ENCODE measurements around the gene ADAM19. TPM values are rescaled to one million over a fixed set of nuclear protein-coding genes. Genes with fewer than 3 reads are reported as not detected.

The ADAM19 gene
- total RNA-seq, 1 donor from 2014 or later = 4.9 TPM

GRCh38 chr5:157554179-157555036 lies 21.2 kb downstream of the ADAM19 start:
- Histone ChIP-seq H3K4me1 (peaks cover 32% of the 10 kb centered on the region), H3K9me3 (no peaks in the 10 kb centered on the region), H3K36me3 (no peaks in the 10 kb centered on the region), H3K27ac (peak overlapping the region; percentile 27), H3K4me3 (no peak overlapping the region), H3K27me3 (no peaks in the 10 kb centered on the region)
- DNase-seq (ENCODE audit: extremely low spot score in 2 of 2) = no peak
- TF ChIP-seq POLR2AphosphoS5 (IDR thresholded peaks at IDR 0.05; ENCODE audit: insufficient read depth in 1 of 2, low read depth in 1 of 2) (no peak), POLR2A (IDR thresholded peaks at IDR 0.05) (no peak)
- TF ChIP-seq, protein P1, sequence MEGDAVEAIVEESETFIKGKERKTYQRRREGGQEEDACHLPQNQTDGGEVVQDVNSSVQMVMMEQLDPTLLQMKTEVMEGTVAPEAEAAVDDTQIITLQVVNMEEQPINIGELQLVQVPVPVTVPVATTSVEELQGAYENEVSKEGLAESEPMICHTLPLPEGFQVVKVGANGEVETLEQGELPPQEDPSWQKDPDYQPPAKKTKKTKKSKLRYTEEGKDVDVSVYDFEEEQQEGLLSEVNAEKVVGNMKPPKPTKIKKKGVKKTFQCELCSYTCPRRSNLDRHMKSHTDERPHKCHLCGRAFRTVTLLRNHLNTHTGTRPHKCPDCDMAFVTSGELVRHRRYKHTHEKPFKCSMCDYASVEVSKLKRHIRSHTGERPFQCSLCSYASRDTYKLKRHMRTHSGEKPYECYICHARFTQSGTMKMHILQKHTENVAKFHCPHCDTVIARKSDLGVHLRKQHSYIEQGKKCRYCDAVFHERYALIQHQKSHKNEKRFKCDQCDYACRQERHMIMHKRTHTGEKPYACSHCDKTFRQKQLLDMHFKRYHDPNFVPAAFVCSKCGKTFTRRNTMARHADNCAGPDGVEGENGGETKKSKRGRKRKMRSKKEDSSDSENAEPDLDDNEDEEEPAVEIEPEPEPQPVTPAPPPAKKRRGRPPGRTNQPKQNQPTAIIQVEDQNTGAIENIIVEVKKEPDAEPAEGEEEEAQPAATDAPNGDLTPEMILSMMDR (IDR thresholded peaks at IDR 0.05) = no peak
- intact Hi-C loops (cut with DNase I) = no loop called here

- Histone ChIP-seq H3K36me3 (no peaks in the 10 kb centered on the region), H3K4me1 (peaks cover 40% of the 10 kb centered on the region), H3K27me3 (no peaks in the 10 kb centered on the region), H3K27ac (no peak overlapping the region), H3K4me3 (no peak overlapping the region), H3K9me3 (no peaks in the 10 kb centered on the region)
- TF ChIP-seq POLR2AphosphoS5 (IDR thresholded peaks at IDR 0.05; ENCODE audit: insufficient read depth in 1 of 2, low read depth in 1 of 2) (no peak), POLR2A (IDR thresholded peaks at IDR 0.05) (no peak)
- TF ChIP-seq, protein P1 (IDR thresholded peaks at IDR 0.05) = no peak
- no peak for DNase-seq (ENCODE audit: extremely low spot score in 2 of 2)
- intact Hi-C loops (cut with DNase I) = no loop called here
These were observed 22.9 kb downstream of the ADAM19 start for GRCh38 chr5:157552650-157553049.

GRCh38 chr5:157550663-157551062 lies 24.9 kb downstream of the ADAM19 start:
- Histone ChIP-seq H3K27me3 (no peaks in the 10 kb centered on the region), H3K36me3 (no peaks in the 10 kb centered on the region), H3K27ac (no peak overlapping the region), H3K9me3 (no peaks in the 10 kb centered on the region), H3K4me3 (no peak overlapping the region), H3K4me1 (peaks cover 57% of the 10 kb centered on the region)
- intact Hi-C loops (cut with DNase I) = no loop called here
- no peak for DNase-seq (ENCODE audit: extremely low spot score in 2 of 2)
- TF ChIP-seq POLR2A (IDR thresholded peaks at IDR 0.05) (no peak), POLR2AphosphoS5 (IDR thresholded peaks at IDR 0.05; ENCODE audit: insufficient read depth in 1 of 2, low read depth in 1 of 2) (no peak)
- TF ChIP-seq, protein P1 (IDR thresholded peaks at IDR 0.05) = no peak

- Histone ChIP-seq H3K4me1 (peaks cover 57% of the 10 kb centered on the region), H3K27me3 (no peaks in the 10 kb centered on the region), H3K9me3 (no peaks in the 10 kb centered on the region), H3K4me3 (no peak overlapping the region), H3K36me3 (no peaks in the 10 kb centered on the region), H3K27ac (no peak overlapping the region)
- TF ChIP-seq POLR2A (IDR thresholded peaks at IDR 0.05) = no peak
- TF ChIP-seq, protein P1 (IDR thresholded peaks at IDR 0.05) = no peak
- no peak for DNase-seq (ENCODE audit: extremely low spot score in 2 of 2)
- intact Hi-C loops (cut with DNase I) = no loop called here
These were observed 25.5 kb downstream of the ADAM19 start for GRCh38 chr5:157549954-157550549.

- no peak for TF ChIP-seq POLR2AphosphoS5 (IDR thresholded peaks at IDR 0.05; ENCODE audit: insufficient read depth in 1 of 2, low read depth in 1 of 2)
- TF ChIP-seq POLR2A (IDR thresholded peaks at IDR 0.05) = no peak
- TF ChIP-seq, protein P1 (IDR thresholded peaks at IDR 0.05) = no peak
- H3K36me3 ChIP-seq = no peaks in the 10 kb centered on the region
- peaks cover 50% of the 10 kb centered on the region for H3K4me1 ChIP-seq
- no peak for DNase-seq (ENCODE audit: extremely low spot score in 2 of 2)
- H3K4me3 ChIP-seq = no peak overlapping the region
- no peaks in the 10 kb centered on the region for H3K27me3 ChIP-seq
- H3K27ac ChIP-seq = no peak overlapping the region
- no peaks in the 10 kb centered on the region for H3K9me3 ChIP-seq
- intact Hi-C loops (cut with DNase I) = no loop called here
These were observed 26.3 kb downstream of the ADAM19 start for GRCh38 chr5:157549283-157549629.
